ENCODE results near the gene KNSTRN. TPM values are rescaled to one million over a fixed set of nuclear protein-coding genes. Genes with fewer than 3 reads are reported as not detected.

Gene KNSTRN
- total RNA-seq, 1 experiment from 2014 or later = 115 TPM

- Histone ChIP-seq H3K4me3 (ENCODE audit: low read length) (no peak overlapping the region), H3K36me3 (ENCODE audit: low read depth, low read length) (peaks cover 48% of the 10 kb centered on the region), H3K9ac (ENCODE audit: low read length) (no peak overlapping the region), H3K9me2 (replicated peaks; ENCODE audit: low read length) (no peaks in the 10 kb centered on the region), H3F3A (ENCODE audit: low read length, unreplicated experiment) (peaks cover 18% of the 10 kb centered on the region), H3K27me3 (ENCODE audit: low read length) (no peaks in the 10 kb centered on the region), H3K79me2 (ENCODE audit: low read length) (peaks cover 41% of the 10 kb centered on the region), H3K27ac (ENCODE audit: low read length) (no peak overlapping the region), H2AFZ (ENCODE audit: low read length) (no peak overlapping the region), H3K4me1 (ENCODE audit: insufficient read depth, low read length) (peaks cover 31% of the 10 kb centered on the region), H3K9me3 (ENCODE audit: low read length) (no peaks in the 10 kb centered on the region), H3K4me2 (ENCODE audit: low read length) (no peak overlapping the region), H4K20me1 (ENCODE audit: low read length) (no peaks in the 10 kb centered on the region)
- ChIA-PET POLR2A (ENCODE audit: unreplicated experiment) (no interaction called here), CTCF (no interaction called here)
- no peak for TF ChIP-seq EZH2 (IDR thresholded peaks at IDR 0.05; ENCODE audit: low read length, unreplicated experiment)
- no peak for TF ChIP-seq EZH2phosphoT487 (IDR thresholded peaks at IDR 0.05; ENCODE audit: borderline replicate concordance, low read length)
- TF ChIP-seq CTCF (conservative IDR thresholded peaks at IDR 0.05; ENCODE audit: low read depth, low read length) = no peak
- no TSS peak for BruUV-seq (replicated peaks)
- intact Hi-C loops (cut with micrococcal nuclease) = no loop called here
- DNase-seq (no peak), ATAC-seq (no peak)
Measured at GRCh38 chr15:40334541-40334940, 48.0 kb upstream of the KNSTRN start.

GRCh38 chr15:40334941-40335795 lies 47.4 kb upstream of the KNSTRN start:
- Histone ChIP-seq H3K4me3 (ENCODE audit: low read length) (no peak overlapping the region), H3K27me3 (ENCODE audit: low read length) (no peaks in the 10 kb centered on the region), H3K79me2 (ENCODE audit: low read length) (peaks cover 47% of the 10 kb centered on the region), H3K4me2 (ENCODE audit: low read length) (no peak overlapping the region), H3F3A (ENCODE audit: low read length, unreplicated experiment) (peaks cover 18% of the 10 kb centered on the region), H4K20me1 (ENCODE audit: low read length) (no peaks in the 10 kb centered on the region), H3K9me3 (ENCODE audit: low read length) (no peaks in the 10 kb centered on the region), H3K9me2 (replicated peaks; ENCODE audit: low read length) (no peaks in the 10 kb centered on the region), H3K9ac (ENCODE audit: low read length) (no peak overlapping the region), H3K27ac (ENCODE audit: low read length) (no peak overlapping the region), H2AFZ (ENCODE audit: low read length) (no peak overlapping the region), H3K36me3 (ENCODE audit: low read depth, low read length) (peaks cover 48% of the 10 kb centered on the region), H3K4me1 (ENCODE audit: insufficient read depth, low read length) (peaks cover 37% of the 10 kb centered on the region)
- no TSS peak for BruUV-seq (replicated peaks)
- TF ChIP-seq EZH2 (IDR thresholded peaks at IDR 0.05; ENCODE audit: low read length, unreplicated experiment) = no peak
- no peak for TF ChIP-seq EZH2phosphoT487 (IDR thresholded peaks at IDR 0.05; ENCODE audit: borderline replicate concordance, low read length)
- ATAC-seq (no peak), DNase-seq (no peak)
- CTCF ChIA-PET = no interaction called here
- POLR2A ChIA-PET (ENCODE audit: unreplicated experiment) = no interaction called here
- intact Hi-C loops (cut with micrococcal nuclease) = loop anchor here (5.0 kb wide), 1 partner anchor 228 kb away; the partner anchor contains the start of gene BMF

- CTCF ChIA-PET = no interaction called here
- DNase-seq = no peak
- Histone ChIP-seq H3K9ac (ENCODE audit: low read length) (no peak overlapping the region), H3K4me2 (ENCODE audit: low read length) (no peak overlapping the region), H3K9me2 (replicated peaks; ENCODE audit: low read length) (no peaks in the 10 kb centered on the region), H3K9me3 (ENCODE audit: low read length) (no peaks in the 10 kb centered on the region), H2AFZ (ENCODE audit: low read length) (no peak overlapping the region), H3K79me2 (ENCODE audit: low read length) (peaks cover 57% of the 10 kb centered on the region), H3K4me3 (ENCODE audit: low read length) (no peak overlapping the region), H3K27me3 (ENCODE audit: low read length) (no peaks in the 10 kb centered on the region), H3K36me3 (ENCODE audit: low read depth, low read length) (peaks cover 48% of the 10 kb centered on the region), H3F3A (ENCODE audit: low read length, unreplicated experiment) (peaks cover 13% of the 10 kb centered on the region), H4K20me1 (ENCODE audit: low read length) (no peaks in the 10 kb centered on the region), H3K4me1 (ENCODE audit: insufficient read depth, low read length) (peaks cover 46% of the 10 kb centered on the region), H3K27ac (ENCODE audit: low read length) (no peak overlapping the region; the same call in 1 of the 2 replicates)
- no peak for ATAC-seq
- intact Hi-C loops (cut with micrococcal nuclease) = loop anchor here (5.0 kb wide), 1 partner anchor 229 kb away; the partner anchor contains the start of gene BMF
- TF ChIP-seq CTCF (conservative IDR thresholded peaks at IDR 0.05; ENCODE audit: low read depth, low read length) = no peak
- TF ChIP-seq EZH2 (IDR thresholded peaks at IDR 0.05; ENCODE audit: low read length, unreplicated experiment) = no peak
- TF ChIP-seq EZH2phosphoT487 (IDR thresholded peaks at IDR 0.05; ENCODE audit: borderline replicate concordance, low read length) = no peak
- no TSS peak for BruUV-seq (replicated peaks)
- POLR2A ChIA-PET (ENCODE audit: unreplicated experiment) = no interaction called here
Measured at GRCh38 chr15:40335938-40336743, 46.4 kb upstream of the KNSTRN start.

Measured in PC-3 (cell line).